HG03558 (cell line): Measurements from ENCODE around the gene TMA7.
A peak's percentile ranks its signal among the peaks of the same experiment; 100 is the strongest.
"Not testable (repeated sequence)": the region's sequence is repeated elsewhere in the genome, so short reads cannot be mapped to it uniquely, and the experiment has no call there.

ENCODE experiments used
- ATAC-seq: cut with Tn5 transposase; IDR thresholded peaks from one replicate; pipeline ENCODE4 v1.9.1; 2021; ENCODE audit warnings: moderate number of reproducible peaks; ENCODE audit not compliant: unreplicated experiment; ENCODE audit errors: extremely low read depth

TMA7 gene

DNA sequence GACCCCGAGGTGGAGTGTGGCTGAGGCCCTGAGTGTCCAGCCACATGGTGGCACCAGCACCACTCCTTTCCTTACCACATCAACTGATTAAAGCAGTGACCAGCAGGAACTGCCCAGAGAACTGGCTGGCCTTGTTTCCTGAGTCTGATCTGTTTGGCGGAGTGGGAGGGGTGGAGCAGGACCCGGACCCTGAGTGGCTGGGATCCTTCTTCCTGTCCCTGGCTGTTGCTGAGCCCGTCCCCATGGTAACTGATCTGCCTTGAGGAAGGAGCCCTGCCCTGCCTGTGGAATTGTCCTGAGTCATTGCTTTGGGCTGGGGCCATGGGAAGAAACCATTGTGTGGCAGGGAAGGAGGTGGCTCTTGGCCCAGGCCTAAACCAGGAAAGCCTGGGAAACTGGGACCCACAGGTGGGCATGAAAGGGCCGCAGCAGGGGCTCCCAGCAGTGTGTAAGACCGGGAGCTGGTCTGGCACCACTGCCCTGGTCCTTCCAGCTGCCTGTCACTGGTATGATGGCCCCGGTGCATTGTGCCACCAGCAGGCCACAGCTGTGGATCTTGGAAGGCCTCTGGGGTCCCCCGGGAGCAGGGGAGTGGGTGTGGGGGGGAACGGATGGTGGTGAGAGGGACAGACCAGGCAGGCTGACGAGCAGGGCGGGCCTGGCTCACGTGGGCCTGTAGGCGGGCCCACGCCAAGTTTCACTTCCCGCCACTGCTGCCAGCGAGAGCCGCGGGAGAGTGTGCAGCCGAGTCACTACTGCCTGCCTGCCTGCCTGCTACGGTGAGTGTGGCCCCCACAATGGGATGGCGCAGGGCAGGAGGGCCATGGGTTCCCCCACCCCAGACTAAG, 25.7 kb downstream of the TMA7 start:
- no peak for ATAC-seq

DNA sequence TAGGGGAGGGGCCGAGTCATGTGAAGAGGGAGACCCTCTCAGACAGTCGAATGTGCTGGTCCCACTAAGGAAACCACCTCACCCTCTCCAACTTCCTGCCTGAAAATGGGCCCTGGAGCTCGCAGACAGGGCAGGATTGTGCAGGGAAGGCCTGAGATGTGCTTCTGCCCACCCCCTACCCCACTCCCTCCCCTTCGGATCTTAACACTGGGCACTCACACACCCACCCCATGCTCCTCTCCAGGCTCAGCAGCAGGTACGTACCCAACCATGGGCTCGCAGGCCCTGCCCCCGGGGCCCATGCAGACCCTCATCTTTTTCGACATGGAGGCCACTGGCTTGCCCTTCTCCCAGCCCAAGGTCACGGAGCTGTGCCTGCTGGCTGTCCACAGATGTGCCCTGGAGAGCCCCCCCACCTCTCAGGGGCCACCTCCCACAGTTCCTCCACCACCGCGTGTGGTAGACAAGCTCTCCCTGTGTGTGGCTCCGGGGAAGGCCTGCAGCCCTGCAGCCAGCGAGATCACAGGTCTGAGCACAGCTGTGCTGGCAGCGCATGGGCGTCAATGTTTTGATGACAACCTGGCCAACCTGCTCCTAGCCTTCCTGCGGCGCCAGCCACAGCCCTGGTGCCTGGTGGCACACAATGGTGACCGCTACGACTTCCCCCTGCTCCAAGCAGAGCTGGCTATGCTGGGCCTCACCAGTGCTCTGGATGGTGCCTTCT, 26.5 kb downstream of the TMA7 start:
- no peak for ATAC-seq

- ATAC-seq, result no peak
Observed at GRCh38 chr3:48467110-48467454, 27.0 kb downstream of the TMA7 start.

- no peak for ATAC-seq
Observed at GRCh38 chr3:48467473-48468267, 27.6 kb downstream of the TMA7 start.

DNA sequence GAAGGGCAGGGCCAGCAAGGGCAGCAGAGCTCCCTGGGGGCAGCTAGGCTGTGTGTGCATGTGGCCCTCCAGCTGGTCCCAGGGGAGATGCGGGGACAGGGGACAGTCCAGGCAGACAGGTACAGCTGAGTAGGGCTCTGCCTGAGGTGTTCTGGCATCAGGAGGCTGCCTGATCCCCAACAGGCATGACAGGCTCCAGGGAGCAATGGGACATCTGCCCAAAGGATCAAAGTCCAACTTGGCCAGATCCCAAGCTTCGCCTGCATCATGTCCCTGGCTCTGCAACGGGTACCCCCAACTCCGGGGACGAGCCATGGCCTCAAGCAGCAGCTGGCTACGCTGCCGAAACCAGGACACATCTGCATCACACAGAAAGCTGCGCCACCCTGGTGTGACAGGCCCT, 28.3 kb downstream of the TMA7 start:
- ATAC-seq, result no peak

DNA sequence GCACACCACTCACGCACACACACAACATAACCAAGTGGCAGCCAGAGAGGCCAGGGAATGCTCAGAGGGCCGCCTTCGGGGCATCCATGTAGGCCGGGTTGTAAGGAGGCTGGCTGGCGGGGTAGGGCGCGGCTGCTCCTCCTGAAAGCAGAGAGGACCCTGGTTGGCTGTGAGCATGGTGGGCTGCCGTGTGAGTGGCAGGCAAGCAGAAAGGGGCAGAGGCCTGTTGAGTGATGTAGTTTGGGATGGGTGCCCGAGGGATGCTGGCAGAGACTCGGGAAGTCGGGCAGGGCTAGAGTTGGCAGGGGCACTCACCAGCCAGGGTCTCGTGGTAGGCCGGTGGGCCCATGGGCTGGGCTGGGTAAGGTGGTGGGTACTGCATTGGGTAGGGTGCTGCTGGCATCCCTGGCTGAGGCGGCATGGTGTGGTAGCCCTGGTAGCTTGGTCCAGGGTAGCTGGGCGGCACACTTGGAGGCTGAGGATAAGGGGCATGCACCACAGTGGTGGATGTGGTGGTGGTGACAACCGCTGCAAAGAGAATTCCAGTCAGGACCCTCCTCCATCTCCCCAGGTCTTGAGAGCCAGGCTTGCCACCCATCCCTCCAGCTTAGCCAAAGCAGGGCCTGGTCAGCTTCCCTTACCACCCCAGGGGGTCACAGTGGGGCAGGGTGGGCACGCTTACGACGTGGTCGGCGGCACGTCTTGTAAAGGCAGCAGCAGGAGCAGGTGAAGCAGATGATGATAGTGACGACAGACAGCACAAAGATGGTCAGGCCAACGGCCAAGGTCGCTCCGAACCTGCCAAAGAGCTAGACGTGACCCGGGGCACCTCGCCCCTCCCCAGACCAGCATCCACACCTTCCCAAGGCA, 29.2 kb downstream of the TMA7 start:
- ATAC-seq, result no peak

GRCh38 chr3:48470286-48470685, 30.2 kb downstream of the TMA7 start:
- no peak for ATAC-seq

GRCh38 chr3:48472673-48472922, 32.5 kb downstream of the TMA7 start:
- ATAC-seq, result peak; percentile 13

DNA sequence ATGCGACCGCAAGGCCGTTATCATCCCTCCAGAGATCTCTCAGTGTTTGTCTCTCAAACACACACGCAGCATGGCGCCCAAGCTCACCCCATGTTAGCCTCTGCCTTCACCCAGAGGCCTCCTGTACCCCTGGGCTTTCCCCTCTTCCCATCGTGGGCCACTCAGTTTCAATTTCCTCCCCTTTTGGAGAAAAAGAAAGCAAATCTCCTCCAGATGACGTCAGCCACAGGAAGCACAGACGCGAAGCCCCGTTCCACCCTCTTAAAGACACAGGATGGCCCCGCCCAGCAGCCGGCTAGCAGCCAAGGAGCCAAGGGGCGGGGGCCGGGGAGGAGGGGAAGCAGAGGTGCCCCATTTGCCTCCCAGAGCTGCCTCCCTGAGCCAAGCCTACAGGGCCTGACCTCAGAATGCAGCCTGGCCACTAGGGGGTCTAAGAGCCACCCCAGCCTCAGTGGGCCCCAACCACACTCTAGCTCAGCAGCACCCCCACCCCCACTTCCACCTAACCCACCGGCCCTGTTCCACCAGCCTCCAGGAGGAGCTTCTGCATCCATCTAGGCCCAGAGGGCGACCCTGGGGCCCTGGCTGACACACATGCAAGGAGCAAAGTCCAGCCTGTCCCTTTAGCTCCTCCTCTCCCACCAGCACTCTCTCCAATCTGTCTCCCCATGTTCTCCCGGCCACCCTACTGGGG, 33.0 kb downstream of the TMA7 start:
- ATAC-seq, result peak; percentile 57

- ATAC-seq, result no peak
Observed at GRCh38 chr3:48473617-48473952, 33.5 kb downstream of the TMA7 start.

- ATAC-seq, result not testable (repeated sequence)
Observed at GRCh38 chr3:48474031-48474430, 34.0 kb downstream of the TMA7 start.

DNA sequence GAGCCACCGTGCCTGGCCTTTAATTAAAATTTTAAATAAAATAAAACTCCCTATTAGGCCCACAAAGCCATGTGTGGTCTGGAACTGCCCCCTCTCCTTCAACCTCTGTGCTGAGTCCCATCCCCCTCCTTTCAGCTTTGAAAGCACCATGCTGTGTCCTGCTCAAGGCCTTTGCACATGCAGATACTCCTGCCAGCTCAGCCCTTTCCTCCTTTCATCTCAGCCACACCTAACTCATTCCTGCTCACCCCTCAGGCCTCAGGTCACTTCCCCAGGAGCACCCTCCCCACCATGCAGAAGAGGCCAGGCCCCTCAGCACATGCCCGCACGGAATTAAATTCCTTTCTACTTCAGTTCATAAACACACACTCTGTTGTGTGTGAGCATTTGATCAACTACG, 34.6 kb downstream of the TMA7 start:
- ATAC-seq, result no peak

GRCh38 chr3:48475188-48475587, 35.1 kb downstream of the TMA7 start:
- no peak for ATAC-seq

GRCh38 chr3:48476426-48477053, 36.5 kb downstream of the TMA7 start:
- no peak for ATAC-seq

- no peak for ATAC-seq
Observed at GRCh38 chr3:48477959-48478520, 38.0 kb downstream of the TMA7 start.

DNA sequence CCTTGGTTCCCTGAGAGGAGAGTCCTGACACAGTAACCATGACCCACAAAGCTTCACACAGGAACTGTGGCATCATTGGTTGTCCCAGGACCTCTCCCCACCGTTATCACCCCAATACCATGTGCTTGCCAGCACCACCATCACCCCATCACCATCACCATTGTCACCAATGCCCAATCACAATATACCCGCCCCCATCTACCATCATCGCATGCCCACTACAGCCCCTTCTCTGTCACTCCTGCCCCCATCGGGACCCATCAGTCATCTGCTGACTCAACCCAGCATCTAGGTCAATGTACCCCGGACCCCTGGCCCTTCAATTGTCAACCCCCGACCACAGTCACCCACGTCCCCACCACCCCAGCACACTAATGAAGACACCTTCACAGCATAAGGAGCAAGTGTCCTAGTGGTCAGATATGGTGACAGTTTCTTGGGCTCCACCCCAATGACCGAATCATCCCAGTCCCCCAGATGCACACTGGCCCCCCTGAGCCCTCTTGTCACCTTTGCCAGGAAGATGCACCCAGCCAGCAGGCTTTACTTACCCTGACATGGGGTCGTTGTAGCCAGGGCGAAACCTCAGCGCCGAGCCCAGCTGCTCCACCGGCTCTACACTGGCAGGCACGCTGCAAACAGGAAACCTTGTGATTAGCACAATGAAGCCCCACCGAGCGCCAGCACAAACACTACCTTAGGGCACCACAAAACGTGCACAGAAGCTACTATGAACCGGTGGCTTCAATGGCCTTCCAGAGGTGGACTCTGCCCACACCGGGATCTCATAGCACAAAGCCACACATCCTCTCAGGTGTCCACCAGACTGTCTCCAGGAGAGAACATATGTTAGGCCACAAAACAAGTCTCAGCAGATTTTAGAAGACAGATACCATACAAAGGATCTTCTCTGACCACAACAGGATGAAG, 38.8 kb downstream of the TMA7 start:
- no peak for ATAC-seq

DNA sequence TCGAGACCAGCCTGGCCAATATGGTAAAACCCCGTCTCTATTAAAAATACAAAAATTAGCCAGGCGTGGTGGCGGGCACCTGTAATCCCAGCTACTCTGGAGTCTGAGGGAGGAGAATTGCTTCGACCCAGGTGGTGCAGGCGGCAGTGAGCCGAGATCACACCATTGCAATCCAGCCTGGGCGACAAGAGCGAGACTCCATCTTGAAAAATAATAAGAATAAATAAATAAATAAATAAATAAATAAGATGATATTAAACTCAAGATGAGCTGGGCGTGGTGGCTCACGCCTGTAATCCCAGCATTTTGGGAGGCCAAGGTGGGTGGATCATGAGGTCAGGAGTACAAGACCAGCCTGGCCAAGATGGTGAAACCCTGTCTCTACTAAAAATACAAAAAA, 40.8 kb downstream of the TMA7 start:
- not testable (repeated sequence) for ATAC-seq

GRCh38 chr3:48482822-48483221, 42.8 kb downstream of the TMA7 start:
- not testable (repeated sequence) for ATAC-seq
